ENCODE results near the gene RCSD1. TPM values are rescaled to one million over a fixed set of nuclear protein-coding genes. Genes with fewer than 3 reads are reported as not detected.

RCSD1 gene
- total and polyA plus RNA-seq, 8 donors: 6.0 to 43.7 (median 19.7) TPM

- Histone ChIP-seq H3K4me1 (peaks cover 0 to 38% (median 11%) of the 10 kb centered on the region in 4 donors), H3K27me3 (no peaks in the 10 kb centered on the region), H3K4me3 (no peak overlapping the region), H3K9me3 (no peaks in the 10 kb centered on the region), H3K36me3 (peaks cover 0 to 9% (median 0%) of the 10 kb centered on the region in 4 donors), H3K27ac (no peak overlapping the region)
- DNase-seq: no peak
- intact Hi-C loops (cut with DNase I; ENCODE audit: low total_unique reads): loop anchor here (10.0 kb wide), 1 partner anchor 53 kb away; no protein-coding TSS in a partner anchor
- TF ChIP-seq EP300 (IDR thresholded peaks at IDR 0.05): no peak
- no peak for TF ChIP-seq CTCF (IDR thresholded peaks at IDR 0.05)
- no peak for TF ChIP-seq POLR2A (IDR thresholded peaks at IDR 0.05)
- no peak for TF ChIP-seq POLR2AphosphoS5 (IDR thresholded peaks at IDR 0.05)
- WGBS, 5 donors: 90 to 96% (median 94%) methylated on average over 6 of the region's 6 CpGs
Observed at GRCh38 chr1:167668108-167668507, 38.1 kb downstream of the RCSD1 start.

- no peak overlapping the region for H3K27ac ChIP-seq
- no peaks in the 10 kb centered on the region for H3K27me3 ChIP-seq
- no peak for DNase-seq
- intact Hi-C loops (cut with DNase I; ENCODE audit: low total_unique reads): loop anchor here (10.0 kb wide), 1 partner anchor 55 kb away; no protein-coding TSS in a partner anchor
- peaks cover 0 to 9% (median 0%) of the 10 kb centered on the region in 4 donors for H3K36me3 ChIP-seq
- H3K4me3 ChIP-seq: no peak overlapping the region
- H3K4me1 ChIP-seq: peaks cover 0 to 24% (median 4%) of the 10 kb centered on the region in 4 donors
- 66 to 81% (median 79%) methylated on average over 6 of the region's 6 CpGs for WGBS, 5 donors
- TF ChIP-seq EP300 (IDR thresholded peaks at IDR 0.05) (no peak), POLR2AphosphoS5 (IDR thresholded peaks at IDR 0.05) (no peak), POLR2A (IDR thresholded peaks at IDR 0.05) (no peak), CTCF (IDR thresholded peaks at IDR 0.05) (no peak)
- no peaks in the 10 kb centered on the region for H3K9me3 ChIP-seq
Observed at GRCh38 chr1:167669209-167670124, 39.4 kb downstream of the RCSD1 start.

- H3K4me1 ChIP-seq: peaks cover 0 to 24% (median 4%) of the 10 kb centered on the region in 4 donors
- 52 to 78% (median 71%) methylated on average over 2 of the region's 2 CpGs for WGBS, 5 donors
- H3K36me3 ChIP-seq: peaks cover 0 to 9% (median 0%) of the 10 kb centered on the region in 4 donors
- no peak overlapping the region for H3K4me3 ChIP-seq
- no peak for TF ChIP-seq POLR2AphosphoS5 (IDR thresholded peaks at IDR 0.05)
- no peak for TF ChIP-seq POLR2A (IDR thresholded peaks at IDR 0.05)
- no peak for TF ChIP-seq CTCF (IDR thresholded peaks at IDR 0.05)
- TF ChIP-seq EP300 (IDR thresholded peaks at IDR 0.05): no peak
- no peaks in the 10 kb centered on the region for H3K9me3 ChIP-seq
- intact Hi-C loops (cut with DNase I; ENCODE audit: low total_unique reads): no loop called here
- no peak for DNase-seq
- H3K27me3 ChIP-seq: no peaks in the 10 kb centered on the region
- H3K27ac ChIP-seq: no peak overlapping the region
Observed at GRCh38 chr1:167670563-167670962, 40.5 kb downstream of the RCSD1 start.

GRCh38 chr1:167671727-167672511 is 41.9 kb downstream of the RCSD1 start:
- H3K36me3 ChIP-seq: peaks cover 0 to 9% (median 0%) of the 10 kb centered on the region in 4 donors
- H3K4me3 ChIP-seq: no peak overlapping the region
- WGBS, 5 donors: 67 to 74% (median 69%) methylated on average over 5 of the region's 5 CpGs
- DNase-seq: no peak
- TF ChIP-seq POLR2A (IDR thresholded peaks at IDR 0.05) (no peak), CTCF (IDR thresholded peaks at IDR 0.05) (no peak), EP300 (IDR thresholded peaks at IDR 0.05) (no peak), POLR2AphosphoS5 (IDR thresholded peaks at IDR 0.05) (no peak)
- peaks cover 0 to 18% (median 4%) of the 10 kb centered on the region in 4 donors for H3K4me1 ChIP-seq
- intact Hi-C loops (cut with DNase I; ENCODE audit: low total_unique reads): no loop called here
- no peaks in the 10 kb centered on the region for H3K27me3 ChIP-seq
- H3K9me3 ChIP-seq: no peaks in the 10 kb centered on the region
- H3K27ac ChIP-seq: no peak overlapping the region

All from stomach (tissue), 9 donors.